Measurements from ENCODE around the gene MYH9.

The MYH9 gene

GRCh38 chr22:36405221-36405661 lies 17.5 kb upstream of the MYH9 start:
- H3K4me2 ChIP-seq (ENCODE audit: low read length): no peak overlapping the region
- no peaks in the 10 kb centered on the region for H3K79me2 ChIP-seq
- H3K27ac ChIP-seq: no peak overlapping the region
- no peak overlapping the region for H3K4me3 ChIP-seq (ENCODE audit: low read depth, low read length)
- no peak overlapping the region for H2AFZ ChIP-seq
- H3K9me3 ChIP-seq (ENCODE audit: control insufficient read depth, low read length): no peaks in the 10 kb centered on the region
- no peaks in the 10 kb centered on the region for H3K36me3 ChIP-seq (ENCODE audit: control insufficient read depth, insufficient read depth, low read length)
- no peak overlapping the region for H3K9ac ChIP-seq
- peaks cover 7% of the 10 kb centered on the region for H3K4me1 ChIP-seq
- no peaks in the 10 kb centered on the region for H3K27me3 ChIP-seq (ENCODE audit: control insufficient read depth, insufficient read depth, low read length)
- no peak for TF ChIP-seq CTCF (IDR thresholded peaks at IDR 0.05)

DNA sequence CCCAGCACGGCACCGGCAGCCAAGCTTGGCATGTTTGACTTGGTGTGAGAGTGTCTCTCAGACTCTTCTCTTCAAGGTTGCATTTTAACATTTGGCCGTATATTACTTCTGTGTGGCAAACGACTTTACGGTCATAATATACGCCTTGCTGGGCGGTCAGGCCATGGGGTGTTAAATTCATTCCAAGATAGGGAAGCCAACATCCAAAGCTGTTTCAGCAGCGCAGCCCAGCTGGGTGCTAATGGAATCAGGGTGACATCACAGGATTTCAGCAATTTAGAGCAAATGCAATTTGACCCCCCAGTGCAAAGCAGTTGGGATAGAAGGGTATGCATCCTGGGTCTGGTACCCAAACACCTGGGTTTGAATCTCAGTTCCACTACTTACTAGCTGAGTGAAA lies 16.7 kb upstream of the MYH9 start:
- no peak for TF ChIP-seq CTCF (IDR thresholded peaks at IDR 0.05)
- Histone ChIP-seq H3K36me3 (ENCODE audit: control insufficient read depth, insufficient read depth, low read length) (no peaks in the 10 kb centered on the region), H3K9me3 (ENCODE audit: control insufficient read depth, low read length) (no peaks in the 10 kb centered on the region), H3K27me3 (ENCODE audit: control insufficient read depth, insufficient read depth, low read length) (no peaks in the 10 kb centered on the region), H2AFZ (no peak overlapping the region), H3K4me2 (ENCODE audit: low read length) (no peak overlapping the region), H3K27ac (no peak overlapping the region), H3K4me1 (peaks cover 6% of the 10 kb centered on the region), H3K4me3 (ENCODE audit: low read depth, low read length) (no peak overlapping the region), H3K79me2 (no peaks in the 10 kb centered on the region), H3K9ac (no peak overlapping the region)

GRCh38 chr22:36399472-36399778 lies 11.7 kb upstream of the MYH9 start:
- H3K9me3 ChIP-seq (ENCODE audit: control insufficient read depth, low read length): no peaks in the 10 kb centered on the region
- H3K4me1 ChIP-seq: peaks cover 4% of the 10 kb centered on the region
- no peak overlapping the region for H2AFZ ChIP-seq
- H3K4me2 ChIP-seq (ENCODE audit: low read length): no peak overlapping the region
- H3K4me3 ChIP-seq (ENCODE audit: low read depth, low read length): no peak overlapping the region
- no peaks in the 10 kb centered on the region for H3K79me2 ChIP-seq
- no peak for TF ChIP-seq CTCF (IDR thresholded peaks at IDR 0.05)
- no peak overlapping the region for H3K27ac ChIP-seq
- H3K9ac ChIP-seq: no peak overlapping the region
- no peaks in the 10 kb centered on the region for H3K36me3 ChIP-seq (ENCODE audit: control insufficient read depth, insufficient read depth, low read length)
- H3K27me3 ChIP-seq (ENCODE audit: control insufficient read depth, insufficient read depth, low read length): no peaks in the 10 kb centered on the region

GRCh38 chr22:36398601-36399471 lies 11.1 kb upstream of the MYH9 start:
- Histone ChIP-seq H3K9ac (no peak overlapping the region), H3K27ac (no peak overlapping the region), H3K4me3 (ENCODE audit: low read depth, low read length) (no peak overlapping the region), H3K27me3 (ENCODE audit: control insufficient read depth, insufficient read depth, low read length) (no peaks in the 10 kb centered on the region), H3K79me2 (no peaks in the 10 kb centered on the region), H2AFZ (no peak overlapping the region), H3K4me2 (ENCODE audit: low read length) (no peak overlapping the region), H3K36me3 (ENCODE audit: control insufficient read depth, insufficient read depth, low read length) (no peaks in the 10 kb centered on the region), H3K4me1 (peaks cover 4% of the 10 kb centered on the region), H3K9me3 (ENCODE audit: control insufficient read depth, low read length) (no peaks in the 10 kb centered on the region)
- no peak for TF ChIP-seq CTCF (IDR thresholded peaks at IDR 0.05)

Measured in parathyroid adenoma (tissue), 2 donors.